GM13976 (cell line): Measurements from ENCODE around the gene MAGEA6.
"Not testable (repeated sequence)": the region's sequence is repeated elsewhere in the genome, so short reads cannot be mapped to it uniquely, and the experiment has no call there.

Source experiments
- DNase-seq: peaks from one replicate; pipeline ENCODE4 v3.0.0; 2012; ENCODE audit warnings: low spot score
- CTCF ChIP-seq: IDR thresholded peaks from 2 replicates; pipeline ENCODE4 v1.5.1; 2012; ENCODE audit warnings: borderline replicate concordance, mild to moderate bottlenecking; ENCODE audit not compliant: insufficient read depth; ENCODE audit errors: extremely low read depth, missing control alignments, control extremely low read depth
- in situ Hi-C: fragments of 300-500 bp; cut with MboI; formaldehyde crosslinking; loops from one replicate; pipeline ENCODE4 v1.12.0; 2022; ENCODE audit warnings: low sequenced_read_pairs, mixed read lengths, inconsistent platforms; ENCODE audit not compliant: unreplicated experiment

Gene MAGEA6

DNA sequence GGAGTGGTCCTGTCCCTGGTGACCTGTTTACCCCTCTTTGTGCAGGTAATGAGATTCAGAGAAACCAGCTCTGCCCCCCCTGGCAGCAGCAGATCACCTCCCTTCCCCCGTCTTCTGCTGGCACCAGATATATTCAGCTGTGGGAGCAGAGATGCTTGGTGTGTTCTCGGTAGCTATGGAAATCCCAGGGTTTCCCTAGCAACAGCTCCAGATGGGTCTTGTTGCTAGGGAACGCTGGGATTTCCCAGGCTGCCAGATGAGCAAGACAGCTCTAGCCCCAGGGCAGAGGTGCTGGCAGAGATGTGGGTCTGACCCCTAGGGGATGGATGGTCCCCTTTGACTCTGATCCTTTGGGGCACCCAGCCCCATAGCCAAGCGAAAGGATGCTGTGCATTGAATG is 40.9 kb upstream of the MAGEA6 start:
- in situ Hi-C loops, result loop anchor here (10.0 to 25.0 kb wide), 2 partner anchors 166 to 1048 kb away; no protein-coding TSS in a partner anchor
- no peak for DNase-seq
- no peak for TF ChIP-seq CTCF

DNA sequence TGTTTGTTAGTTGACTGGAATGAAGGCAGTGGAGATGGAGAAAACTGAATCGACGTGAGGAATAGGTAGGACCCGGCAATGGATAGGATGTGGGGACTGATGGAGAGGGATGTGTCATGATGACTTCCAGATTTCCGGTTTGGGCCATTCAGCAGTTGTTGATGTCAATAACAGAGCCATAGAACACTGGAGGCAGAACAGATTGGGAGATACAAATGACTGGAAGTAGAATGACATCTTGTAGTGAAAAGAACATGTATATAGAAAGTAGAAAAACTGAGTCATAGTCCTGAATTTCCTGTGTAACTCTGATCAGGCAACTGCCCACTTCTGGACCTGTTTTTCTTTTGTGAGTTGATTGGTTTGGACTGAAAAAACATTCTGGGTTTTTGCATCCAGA is 36.5 kb upstream of the MAGEA6 start:
- DNase-seq, result no peak
- in situ Hi-C loops, result loop anchor here (25.0 kb wide), 1 partner anchor 1044 kb away; no protein-coding TSS in a partner anchor
- no peak for TF ChIP-seq CTCF

DNA sequence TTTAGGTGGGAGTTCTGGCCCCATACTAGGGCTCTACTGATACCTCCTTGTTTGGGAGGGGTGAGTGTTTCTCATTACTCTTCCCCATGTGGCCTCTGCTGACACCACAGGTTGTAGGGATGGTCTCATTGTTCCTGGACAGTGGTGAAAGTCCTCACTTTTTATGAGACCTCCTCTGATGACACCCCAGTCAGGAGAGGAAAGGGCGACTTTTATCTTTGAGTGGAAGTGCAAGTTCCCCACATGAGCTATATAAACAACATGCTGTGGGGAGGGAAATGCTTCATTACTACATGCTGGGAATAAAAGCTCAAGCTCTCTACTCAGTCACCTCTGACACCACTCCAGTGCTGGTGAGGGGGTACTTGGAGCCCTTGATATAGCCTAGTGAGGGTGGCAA is 29.5 kb upstream of the MAGEA6 start:
- no peak for DNase-seq
- no peak for TF ChIP-seq CTCF
- in situ Hi-C loops, result no loop called here

GRCh38 chrX:152787062-152787461 is 17.6 kb upstream of the MAGEA6 start:
- in situ Hi-C loops, DNase-seq: not testable (repeated sequence)

DNA sequence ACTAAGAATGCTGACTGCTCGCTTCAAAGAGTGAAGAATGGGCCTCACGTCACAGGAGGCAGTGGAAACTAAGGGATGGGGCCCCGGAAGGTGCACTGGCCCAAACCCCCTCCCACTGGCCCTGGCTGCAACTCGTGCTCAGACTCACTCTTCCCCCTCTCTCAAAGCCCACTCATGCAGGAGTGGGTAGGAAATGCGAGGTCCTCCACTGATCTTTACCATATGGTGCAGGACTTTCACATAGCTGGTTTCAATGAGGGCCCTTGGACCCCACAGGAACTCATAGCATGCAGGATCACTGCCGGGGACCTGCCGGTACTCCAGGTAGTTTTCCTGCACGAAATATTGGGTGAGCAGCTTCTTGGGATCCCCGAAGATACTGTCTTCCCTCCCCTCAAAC is 2.9 kb downstream of the MAGEA6 start:
- DNase-seq, in situ Hi-C loops: not testable (repeated sequence)

- in situ Hi-C loops, DNase-seq: not testable (repeated sequence)
Observed at GRCh38 chrX:152761582-152761981, 7.9 kb downstream of the MAGEA6 start.

DNA sequence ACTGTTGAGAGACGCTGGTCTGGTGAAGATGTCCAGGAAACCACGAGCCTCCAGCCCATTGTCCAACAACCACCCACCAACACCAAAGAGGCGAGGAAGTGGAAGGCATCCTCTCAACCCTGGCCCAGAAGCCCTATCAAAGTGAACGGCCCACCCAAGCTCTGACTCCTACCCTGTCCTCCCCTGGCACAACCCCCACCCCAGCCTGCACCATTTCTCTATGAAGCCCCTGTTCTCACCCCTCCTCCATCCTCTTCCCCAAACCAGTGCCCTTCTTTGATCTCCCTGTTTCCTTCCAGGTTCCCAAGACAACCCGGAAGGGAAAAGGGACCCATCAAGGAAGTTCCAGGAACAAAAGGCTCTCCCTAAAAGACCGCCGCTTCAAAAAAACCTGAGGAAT is 9.9 kb downstream of the MAGEA6 start:
- in situ Hi-C loops, DNase-seq: not testable (repeated sequence)

DNA sequence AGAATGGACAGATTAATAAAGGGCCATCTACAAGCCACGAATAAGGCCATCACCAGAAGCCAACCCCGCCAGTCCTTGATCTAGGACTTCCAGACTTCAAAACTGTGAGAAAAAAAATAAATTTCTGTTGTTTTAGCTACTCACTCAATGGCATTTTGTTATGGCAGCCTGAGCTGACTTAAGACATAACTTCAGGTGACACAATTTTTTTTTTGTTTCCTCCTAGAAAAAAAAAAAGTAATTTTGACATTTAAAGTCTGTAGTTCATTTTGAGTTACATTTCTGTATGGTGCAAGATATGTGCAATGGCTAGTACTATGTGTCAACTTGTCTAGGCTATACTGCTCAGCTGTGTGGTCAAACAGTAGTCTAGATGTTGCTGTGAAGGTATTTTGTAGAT is 10.6 kb downstream of the MAGEA6 start, which contains the start of gene CSAG3:
Gene CSAG3 (plus strand): TSS at position 301 of the 400 bp plus-strand sequence.
- in situ Hi-C loops, DNase-seq: not testable (repeated sequence)

GRCh38 chrX:152754871-152755270 is 14.6 kb downstream of the MAGEA6 start:
- in situ Hi-C loops, DNase-seq: not testable (repeated sequence)

DNA sequence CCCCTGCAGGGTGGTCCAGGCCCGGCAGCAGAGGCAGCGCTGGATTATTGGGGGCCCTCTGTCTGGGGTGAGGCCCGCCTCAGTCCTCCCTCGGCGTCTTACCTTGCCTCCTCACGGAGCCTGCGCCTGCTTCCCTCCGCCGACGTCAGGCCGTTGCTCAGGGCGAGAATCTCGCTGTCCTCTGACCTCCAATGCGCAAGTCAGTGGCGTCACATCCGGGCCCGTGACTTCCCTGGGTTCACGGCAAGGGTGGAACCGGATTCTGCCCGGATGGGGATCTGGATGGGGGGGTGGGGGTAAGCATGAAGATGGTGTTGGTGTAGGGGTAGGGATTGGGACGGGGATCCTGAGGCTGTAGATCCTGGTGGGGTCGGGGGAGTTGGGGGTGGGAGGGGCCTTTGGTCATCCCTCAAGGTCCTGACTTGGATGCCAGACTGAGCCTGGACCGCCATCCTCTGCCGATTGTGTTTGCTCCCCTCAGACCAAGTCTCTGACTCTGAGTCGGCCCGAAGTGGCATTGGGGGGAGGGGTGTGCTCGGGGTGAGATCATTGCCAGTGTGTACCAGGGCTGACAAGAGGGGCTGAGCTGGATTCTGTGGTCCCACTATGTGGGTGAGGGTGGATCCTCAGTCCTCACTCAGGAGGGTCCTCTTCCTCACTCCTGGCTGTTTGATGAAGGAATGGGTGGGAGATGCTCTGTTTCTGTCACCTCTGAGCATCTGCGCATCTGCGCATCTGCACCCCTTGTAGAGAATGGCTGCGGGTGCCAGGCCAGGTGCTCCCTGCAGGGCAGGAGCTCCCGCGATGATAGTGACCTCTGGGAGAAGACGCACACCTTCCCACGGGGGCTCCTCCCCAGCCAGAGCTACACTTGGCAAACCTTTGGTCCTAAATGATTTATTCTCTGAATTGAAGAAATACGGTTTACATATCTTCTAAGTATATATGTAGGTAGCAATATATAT is 15.5 kb downstream of the MAGEA6 start, which contains the start of gene MAGEA2:
Gene MAGEA2 (minus strand): TSS at position 157 of the 965 bp plus-strand sequence. CDS start 2,479 bp downstream, outside the sequence.
- in situ Hi-C loops, DNase-seq: not testable (repeated sequence)
